Neural cell (in vitro differentiated cells): ENCODE measurements around the gene MALRD1. TPM values are rescaled to one million over a fixed set of nuclear protein-coding genes. Genes with fewer than 3 reads are reported as not detected.

ENCODE experiments used
- H2AFZ ChIP-seq: fragments of 200-600, 300-800 bp; sonication (generic), shearing (Covaris generic); 2 replicates; pipeline ENCODE4 v1.6.0; 2014; ENCODE audit warnings: low read depth, mild to moderate bottlenecking, antibody characterized with exemption, low read length, moderate library complexity
- H3F3A ChIP-seq: fragments of 200-600 bp; shearing (Covaris generic); 2 replicates; pipeline ENCODE4 v1.6.1; 2016; ENCODE audit warnings: mild to moderate bottlenecking, moderate library complexity, mixed read lengths, antibody characterized with exemption, low read length; ENCODE audit not compliant: insufficient read depth, poor library complexity, severe bottlenecking
- H3K27ac ChIP-seq: fragments of 200-600, 300-800 bp; sonication (generic), shearing (Covaris generic); 2 replicates; pipeline ENCODE4 v1.5.1; 2014; ENCODE audit warnings: mild to moderate bottlenecking, low read length, moderate library complexity
- H3K27me3 ChIP-seq: fragments of 300-800, 200-600 bp; sonication (generic), shearing (Covaris generic); 2 replicates; pipeline ENCODE4 v1.6.0; 2014; ENCODE audit warnings: mild to moderate bottlenecking, low read depth, low read length, moderate library complexity; ENCODE audit not compliant: insufficient read depth
- H3K36me3 ChIP-seq: fragments of 300-800, 200-600 bp; sonication (generic), shearing (Covaris generic); 2 replicates; pipeline ENCODE4 v1.5.1; 2014; ENCODE audit warnings: mild to moderate bottlenecking, antibody characterized with exemption, low read length, moderate library complexity; ENCODE audit not compliant: insufficient read depth
- H3K4me2 ChIP-seq: fragments of 300-800, 200-600 bp; sonication (generic), shearing (Covaris generic); 2 replicates; pipeline ENCODE4 v1.6.0; 2014; ENCODE audit warnings: mild to moderate bottlenecking, low read length
- H3K4me3 ChIP-seq: fragments of 300-800, 200-600 bp; sonication (generic), shearing (Covaris generic); 2 replicates; pipeline ENCODE4 v1.5.1; 2014; ENCODE audit warnings: mild to moderate bottlenecking, low read length, moderate library complexity
- H3K79me2 ChIP-seq: fragments of 200-600 bp; shearing (Covaris generic); replicated peaks from 2 replicates; pipeline ENCODE4 v1.6.0; 2014; ENCODE audit warnings: mild to moderate bottlenecking, low read length, moderate library complexity; ENCODE audit not compliant: insufficient read depth
- H3K9ac ChIP-seq: fragments of 300-800, 200-600 bp; sonication (generic), shearing (Covaris generic); 2 replicates; pipeline ENCODE4 v1.6.1; 2016; ENCODE audit warnings: mild to moderate bottlenecking, low read length, mixed read lengths
- H3K9me2 ChIP-seq: fragments of 200-600 bp; shearing (Covaris generic); 2 replicates; pipeline ENCODE4 v1.6.1; 2016; ENCODE audit warnings: mild to moderate bottlenecking, low read length, mixed read lengths; ENCODE audit not compliant: insufficient read depth
- H3K9me3 ChIP-seq: fragments of 200-600, 300-800 bp; sonication (generic), shearing (Covaris generic); 2 replicates; pipeline ENCODE4 v1.6.1; 2016; ENCODE audit warnings: mild to moderate bottlenecking, mixed run types, low read length, moderate library complexity, mixed read lengths
- H4K20me1 ChIP-seq: fragments of 200-600 bp; shearing (Covaris generic); 2 replicates; pipeline ENCODE4 v1.6.1; 2016; ENCODE audit warnings: mild to moderate bottlenecking, mixed run types; ENCODE audit not compliant: insufficient read depth
- CTCF ChIP-seq: fragments of 450-650 bp; IDR thresholded peaks from 2 replicates; pipeline ENCODE4 v1.5.1; 2014; ENCODE audit warnings: antibody characterized with exemption, mild to moderate bottlenecking, moderate library complexity; ENCODE audit not compliant: poor library complexity, severe bottlenecking
- EP300 ChIP-seq: fragments of 450-650 bp; conservative IDR thresholded peaks from 2 replicates; pipeline ENCODE4 v1.6.1; 2014; ENCODE audit warnings: antibody characterized with exemption, mild to moderate bottlenecking, moderate library complexity; ENCODE audit not compliant: poor library complexity, severe bottlenecking
- EZH2 ChIP-seq: fragments of 200-600, 300-800 bp; shearing (Covaris generic), sonication (generic); IDR thresholded peaks from 2 replicates; pipeline ENCODE4 v1.6.1; 2014; ENCODE audit warnings: antibody characterized with exemption, low read length, borderline replicate concordance, mild to moderate bottlenecking; ENCODE audit not compliant: insufficient read depth, poor library complexity, severe bottlenecking
- MXI1 ChIP-seq: fragments of 450-650 bp; conservative IDR thresholded peaks from 2 replicates; pipeline ENCODE4 v1.6.1; 2014; ENCODE audit warnings: antibody characterized with exemption, mild to moderate bottlenecking; ENCODE audit not compliant: poor library complexity, severe bottlenecking
- POLR2AphosphoS5 ChIP-seq: IDR thresholded peaks from 2 replicates; pipeline ENCODE4 v1.6.1; 2012
- RAD21 ChIP-seq: fragments of 450-650 bp; conservative IDR thresholded peaks from 2 replicates; pipeline ENCODE4 v1.6.1; 2014; ENCODE audit warnings: antibody characterized with exemption, mild to moderate bottlenecking, moderate library complexity
- REST ChIP-seq: IDR thresholded peaks from 2 replicates; pipeline ENCODE4 v1.6.1; 2012; ENCODE audit warnings: borderline replicate concordance
- SMC3 ChIP-seq: fragments of 450-650 bp; conservative IDR thresholded peaks from 2 replicates; pipeline ENCODE4 v1.6.1; 2014; ENCODE audit warnings: antibody characterized with exemption, mild to moderate bottlenecking, moderate library complexity; ENCODE audit not compliant: poor library complexity
- TAF1 ChIP-seq: IDR thresholded peaks from 2 replicates; pipeline ENCODE4 v1.6.1; 2012; ENCODE audit warnings: low read depth
- polyA plus RNA-seq: library from polyadenylated mRNA; depleted of rRNA; stranded (reverse); fragments of >200 nt; gene quantifications from 2 replicates; pipeline ENCODE4 v1.2.3, GENCODE V29; 2014

MALRD1 gene
- polyA plus RNA-seq, 1 donor from 2014 or later = 0.21 TPM

- Histone ChIP-seq H3K9me3 (no peaks in the 10 kb centered on the region), H3K4me2 (no peak overlapping the region), H3K36me3 (no peaks in the 10 kb centered on the region), H3K9ac (no peak overlapping the region), H3K9me2 (no peaks in the 10 kb centered on the region), H3K27ac (no peak overlapping the region), H3K27me3 (no peaks in the 10 kb centered on the region), H2AFZ (no peak overlapping the region), H3K4me3 (no peak overlapping the region), H4K20me1 (no peaks in the 10 kb centered on the region), H3K79me2 (no peaks in the 10 kb centered on the region), H3F3A (no peaks in the 10 kb centered on the region)
- TF ChIP-seq POLR2AphosphoS5 = no peak
- no peak for TF ChIP-seq CTCF
- TF ChIP-seq MXI1 = no peak
- TF ChIP-seq RAD21 = no peak
- no peak for TF ChIP-seq EP300
- no peak for TF ChIP-seq SMC3
- no peak for TF ChIP-seq TAF1
- TF ChIP-seq REST = no peak
- no peak for TF ChIP-seq EZH2
Observed at GRCh38 chr10:19606968-19607367, 558.4 kb downstream of the MALRD1 start.

- no peak overlapping the region for H3K27ac ChIP-seq
- no peaks in the 10 kb centered on the region for H4K20me1 ChIP-seq
- no peaks in the 10 kb centered on the region for H3K9me3 ChIP-seq
- H3K27me3 ChIP-seq = no peaks in the 10 kb centered on the region
- H3K79me2 ChIP-seq = no peaks in the 10 kb centered on the region
- H2AFZ ChIP-seq = no peak overlapping the region
- H3K9ac ChIP-seq = no peak overlapping the region
- no peaks in the 10 kb centered on the region for H3F3A ChIP-seq
- H3K9me2 ChIP-seq = no peaks in the 10 kb centered on the region
- no peak overlapping the region for H3K4me3 ChIP-seq
- H3K36me3 ChIP-seq = no peaks in the 10 kb centered on the region
- TF ChIP-seq MXI1 = no peak
- no peak for TF ChIP-seq REST
- TF ChIP-seq POLR2AphosphoS5 = no peak
- H3K4me2 ChIP-seq = no peak overlapping the region
Observed at GRCh38 chr10:19611775-19612174, 563.2 kb downstream of the MALRD1 start.
